Measurements from ENCODE around the gene ZPBP. TPM values are rescaled to one million over a fixed set of nuclear protein-coding genes. Genes with fewer than 3 reads are reported as not detected.

ZPBP gene
- total and polyA plus RNA-seq, 2 experiments from 2014 or later: not detected

GRCh38 chr7:50101873-50102272, 8.8 kb upstream of the ZPBP start:
- no peak for DNase-seq (ENCODE audit: low spot score)
- no peaks in the 10 kb centered on the region for H3K9me3 ChIP-seq (ENCODE audit: low read depth)
- H3K9me2 ChIP-seq (replicated peaks; ENCODE audit: insufficient read depth): no peaks in the 10 kb centered on the region
- WGBS (ENCODE audit: low lambda C conversion rate, missing lambda C conversion rate): 93% methylated on average over 15 of the region's 15 CpGs
- TF ChIP-seq CTCF (IDR thresholded peaks at IDR 0.05; ENCODE audit: poor library complexity) (no peak), EZH2 (IDR thresholded peaks at IDR 0.05; ENCODE audit: borderline replicate concordance) (no peak), EZH2phosphoT487 (IDR thresholded peaks at IDR 0.05; ENCODE audit: low read depth, severe bottlenecking, unreplicated experiment) (no peak)
- H3K79me2 ChIP-seq: no peaks in the 10 kb centered on the region
- H3K4me2 ChIP-seq: no peak overlapping the region
- H3K36me3 ChIP-seq (replicated peaks; ENCODE audit: insufficient read depth, low read depth): no peaks in the 10 kb centered on the region
- no peaks in the 10 kb centered on the region for H3K4me1 ChIP-seq (ENCODE audit: insufficient read depth)
- H3K4me3 ChIP-seq: no peak overlapping the region
- no peaks in the 10 kb centered on the region for H3K27me3 ChIP-seq
- no peak overlapping the region for H2AFZ ChIP-seq
- H4K20me1 ChIP-seq (ENCODE audit: insufficient read depth, poor library complexity, severe bottlenecking): no peaks in the 10 kb centered on the region
- H3K27ac ChIP-seq: no peak overlapping the region

GRCh38 chr7:50095634-50096033, 2.6 kb upstream of the ZPBP start:
- H4K20me1 ChIP-seq (ENCODE audit: insufficient read depth, poor library complexity, severe bottlenecking): no peaks in the 10 kb centered on the region
- no peak overlapping the region for H2AFZ ChIP-seq
- H3K4me3 ChIP-seq: no peak overlapping the region
- no peaks in the 10 kb centered on the region for H3K4me1 ChIP-seq (ENCODE audit: insufficient read depth)
- TF ChIP-seq EZH2 (IDR thresholded peaks at IDR 0.05; ENCODE audit: borderline replicate concordance): no peak
- TF ChIP-seq CTCF (IDR thresholded peaks at IDR 0.05; ENCODE audit: poor library complexity): no peak
- TF ChIP-seq EZH2phosphoT487 (IDR thresholded peaks at IDR 0.05; ENCODE audit: low read depth, severe bottlenecking, unreplicated experiment): no peak
- no peak for DNase-seq (ENCODE audit: low spot score)
- H3K27me3 ChIP-seq: no peaks in the 10 kb centered on the region
- no peaks in the 10 kb centered on the region for H3K79me2 ChIP-seq
- 91% methylated on average over 1 of the region's 1 CpG for WGBS (ENCODE audit: low lambda C conversion rate, missing lambda C conversion rate)
- no peak overlapping the region for H3K27ac ChIP-seq
- H3K9me3 ChIP-seq (ENCODE audit: low read depth): no peaks in the 10 kb centered on the region
- H3K4me2 ChIP-seq: no peak overlapping the region
- H3K36me3 ChIP-seq (replicated peaks; ENCODE audit: insufficient read depth, low read depth): no peaks in the 10 kb centered on the region
- no peaks in the 10 kb centered on the region for H3K9me2 ChIP-seq (replicated peaks; ENCODE audit: insufficient read depth)

GRCh38 chr7:50088463-50089129, 4.5 kb downstream of the ZPBP start:
- Histone ChIP-seq H3K4me3 (no peak overlapping the region), H3K79me2 (no peaks in the 10 kb centered on the region), H3K27me3 (no peaks in the 10 kb centered on the region), H3K36me3 (replicated peaks; ENCODE audit: insufficient read depth, low read depth) (no peaks in the 10 kb centered on the region), H3K4me1 (ENCODE audit: insufficient read depth) (no peaks in the 10 kb centered on the region), H3K4me2 (no peak overlapping the region), H4K20me1 (ENCODE audit: insufficient read depth, poor library complexity, severe bottlenecking) (no peaks in the 10 kb centered on the region), H2AFZ (no peak overlapping the region), H3K9me2 (replicated peaks; ENCODE audit: insufficient read depth) (no peaks in the 10 kb centered on the region), H3K9me3 (ENCODE audit: low read depth) (no peaks in the 10 kb centered on the region), H3K27ac (no peak overlapping the region)
- no peak for DNase-seq (ENCODE audit: low spot score)
- TF ChIP-seq EZH2 (IDR thresholded peaks at IDR 0.05; ENCODE audit: borderline replicate concordance): no peak
- WGBS (ENCODE audit: low lambda C conversion rate, missing lambda C conversion rate): 0% methylated on average over 2 of the region's 2 CpGs

- H3K79me2 ChIP-seq: no peaks in the 10 kb centered on the region
- no peaks in the 10 kb centered on the region for H3K9me2 ChIP-seq (replicated peaks; ENCODE audit: insufficient read depth)
- H3K4me2 ChIP-seq: no peak overlapping the region
- no peak overlapping the region for H3K4me3 ChIP-seq
- H3K9me3 ChIP-seq (ENCODE audit: low read depth): no peaks in the 10 kb centered on the region
- H3K36me3 ChIP-seq (replicated peaks; ENCODE audit: insufficient read depth, low read depth): no peaks in the 10 kb centered on the region
- no peak overlapping the region for H3K27ac ChIP-seq
- no peak for DNase-seq (ENCODE audit: low spot score)
- no peaks in the 10 kb centered on the region for H4K20me1 ChIP-seq (ENCODE audit: insufficient read depth, poor library complexity, severe bottlenecking)
- no peaks in the 10 kb centered on the region for H3K27me3 ChIP-seq
- H2AFZ ChIP-seq: no peak overlapping the region
- TF ChIP-seq CTCF (IDR thresholded peaks at IDR 0.05; ENCODE audit: poor library complexity): no peak
- no peak for TF ChIP-seq EZH2 (IDR thresholded peaks at IDR 0.05; ENCODE audit: borderline replicate concordance)
- no peak for TF ChIP-seq EZH2phosphoT487 (IDR thresholded peaks at IDR 0.05; ENCODE audit: low read depth, severe bottlenecking, unreplicated experiment)
- H3K4me1 ChIP-seq (ENCODE audit: insufficient read depth): no peaks in the 10 kb centered on the region
- WGBS (ENCODE audit: low lambda C conversion rate, missing lambda C conversion rate): 51% methylated on average over 5 of the region's 5 CpGs
Measured at GRCh38 chr7:50085344-50085743, 7.7 kb downstream of the ZPBP start.

All from hepatocyte (in vitro differentiated cells).